ENCODE measurements around the gene SNED1.

The SNED1 gene

GRCh38 chr2:240992572-240993291 lies 5.7 kb upstream of the SNED1 start:
- DNase-seq (ENCODE audit: low read depth): no peak

- no peak for DNase-seq (ENCODE audit: low read depth)
Observed at GRCh38 chr2:240993446-240994170, 4.8 kb upstream of the SNED1 start.

- DNase-seq (ENCODE audit: low read depth): no peak
Observed at GRCh38 chr2:240994171-240994896, 4.1 kb upstream of the SNED1 start.

GRCh38 chr2:240995041-240996021 lies 3.1 kb upstream of the SNED1 start:
- no peak for DNase-seq (ENCODE audit: low read depth)

GRCh38 chr2:240996161-240996833 lies 2.1 kb upstream of the SNED1 start:
- DNase-seq (ENCODE audit: low read depth): no peak

- no peak for DNase-seq (ENCODE audit: low read depth)
Observed at GRCh38 chr2:240996834-240997140, 1.6 kb upstream of the SNED1 start.

- no peak for DNase-seq (ENCODE audit: low read depth)
Observed at GRCh38 chr2:240997141-240997855, 1.1 kb upstream of the SNED1 start.

- no peak for DNase-seq (ENCODE audit: low read depth)
Observed at GRCh38 chr2:240998706-240998994, 232 bp downstream of the SNED1 start.

GRCh38 chr2:240998995-240999791 lies 775 bp downstream of the SNED1 start:
- no peak for DNase-seq (ENCODE audit: low read depth)

- no peak for DNase-seq (ENCODE audit: low read depth)
Observed at GRCh38 chr2:240999873-241000541, 1.6 kb downstream of the SNED1 start.

GRCh38 chr2:241000831-241001321 lies 2.5 kb downstream of the SNED1 start:
- no peak for DNase-seq (ENCODE audit: low read depth)

GRCh38 chr2:241001413-241002274 lies 3.2 kb downstream of the SNED1 start:
- DNase-seq (ENCODE audit: low read depth): no peak

- no peak for DNase-seq (ENCODE audit: low read depth)
Observed at GRCh38 chr2:241002275-241003046, 4.0 kb downstream of the SNED1 start.

GRCh38 chr2:241003047-241003360 lies 4.6 kb downstream of the SNED1 start:
- DNase-seq (ENCODE audit: low read depth): no peak

GRCh38 chr2:241003369-241003768 lies 5.0 kb downstream of the SNED1 start:
- no peak for DNase-seq (ENCODE audit: low read depth)

GRCh38 chr2:241003830-241004564 lies 5.6 kb downstream of the SNED1 start:
- no peak for DNase-seq (ENCODE audit: low read depth)

GRCh38 chr2:241005569-241005968 lies 7.2 kb downstream of the SNED1 start:
- no peak for DNase-seq (ENCODE audit: low read depth)

All from stimulated activated CD8-positive, alpha-beta memory T cell treated with anti-CD3 and anti-CD28 coated beads, Interleukin-15, amount 100 ng/mL, for 24 hours (primary cell).